ENCODE measurements around the gene PNRC2.

DNA sequence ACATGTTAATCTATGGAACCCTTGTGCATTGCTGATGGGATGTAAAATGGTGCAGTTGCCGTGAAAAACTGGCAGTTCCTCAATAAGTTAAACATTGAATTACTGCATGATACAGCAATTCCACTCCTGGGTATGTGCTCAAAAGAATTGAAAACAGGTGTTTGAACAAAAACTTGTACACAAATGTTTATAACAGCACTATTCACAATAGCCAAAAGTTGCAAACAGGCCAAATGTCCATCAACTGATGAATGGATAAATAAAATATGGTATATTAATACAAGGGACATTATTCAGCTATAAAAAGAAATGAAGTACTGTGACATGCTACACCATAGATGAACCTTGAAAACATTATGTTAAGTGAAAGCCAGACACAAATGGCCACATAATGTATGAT, 38.2 kb downstream of the PNRC2 start:
- TF ChIP-seq POLR2A (IDR thresholded peaks at IDR 0.05; ENCODE audit: low read length): no peak
- no peak for TF ChIP-seq GATA1 (IDR thresholded peaks at IDR 0.05; ENCODE audit: low read depth, low read length)

All from erythroblast (primary cell).